IPS-18a (cell line): ENCODE results near the gene NRARP.

Experiments
- H3K27ac ChIP-seq: one replicate; pipeline ENCODE4 v1.5.1; 2013; ENCODE audit warnings: low read length
- H3K27me3 ChIP-seq: one replicate; pipeline ENCODE4 v1.6.1; 2013; ENCODE audit warnings: mild to moderate bottlenecking, low read length; ENCODE audit not compliant: control insufficient read depth, insufficient read depth
- H3K36me3 ChIP-seq: one replicate; pipeline ENCODE4 v1.6.1; 2013; ENCODE audit warnings: low read depth, low read length; ENCODE audit not compliant: control insufficient read depth
- H3K4me1 ChIP-seq: one replicate; pipeline ENCODE4 v1.6.1; 2013; ENCODE audit warnings: low read depth, low read length; ENCODE audit not compliant: control insufficient read depth
- H3K4me3 ChIP-seq: one replicate; pipeline ENCODE4 v1.5.1; 2013; ENCODE audit warnings: low read length
- H3K9ac ChIP-seq: one replicate; pipeline ENCODE4 v1.6.1; 2013; ENCODE audit warnings: mild to moderate bottlenecking, low read length, moderate library complexity
- H3K9me3 ChIP-seq: one replicate; pipeline ENCODE4 v1.6.1; 2013; ENCODE audit warnings: low read depth, low read length; ENCODE audit not compliant: control insufficient read depth

The NRARP gene

DNA sequence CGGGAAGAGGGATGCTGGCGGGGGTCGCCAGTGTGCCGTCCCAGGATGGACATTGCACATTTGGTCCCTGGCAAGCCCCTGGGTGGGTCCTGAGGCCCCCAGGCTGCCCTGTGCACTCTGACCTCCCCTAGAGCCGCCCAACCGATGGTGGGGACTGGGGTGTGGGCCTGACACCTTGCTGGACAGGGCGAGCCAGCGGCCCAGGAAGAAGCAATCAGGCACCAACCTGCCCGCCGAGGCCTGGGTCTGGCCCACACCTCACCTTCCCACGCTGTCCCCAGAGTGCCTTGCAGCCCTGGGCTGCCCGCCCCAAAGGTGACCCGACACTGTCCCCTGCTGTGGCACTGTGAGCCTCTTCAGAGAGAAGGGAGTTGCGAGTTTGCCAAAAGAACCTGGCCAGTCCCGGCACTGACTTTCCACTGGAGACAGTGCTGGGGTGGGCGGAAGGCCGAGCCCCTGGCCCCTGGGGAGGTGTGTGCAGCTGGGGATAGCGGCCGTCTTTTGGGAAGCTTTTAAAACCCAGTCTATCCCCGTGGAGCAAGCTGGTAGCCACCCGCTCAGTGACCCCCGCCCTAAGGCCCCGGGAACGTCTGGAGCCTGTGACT, 12.0 kb upstream of the NRARP start:
- Histone ChIP-seq H3K4me3 (no peak overlapping the region), H3K9me3 (no peaks in the 10 kb centered on the region), H3K36me3 (no peaks in the 10 kb centered on the region), H3K27me3 (no peaks in the 10 kb centered on the region), H3K27ac (no peak overlapping the region), H3K4me1 (peaks cover 2% of the 10 kb centered on the region), H3K9ac (no peak overlapping the region)

DNA sequence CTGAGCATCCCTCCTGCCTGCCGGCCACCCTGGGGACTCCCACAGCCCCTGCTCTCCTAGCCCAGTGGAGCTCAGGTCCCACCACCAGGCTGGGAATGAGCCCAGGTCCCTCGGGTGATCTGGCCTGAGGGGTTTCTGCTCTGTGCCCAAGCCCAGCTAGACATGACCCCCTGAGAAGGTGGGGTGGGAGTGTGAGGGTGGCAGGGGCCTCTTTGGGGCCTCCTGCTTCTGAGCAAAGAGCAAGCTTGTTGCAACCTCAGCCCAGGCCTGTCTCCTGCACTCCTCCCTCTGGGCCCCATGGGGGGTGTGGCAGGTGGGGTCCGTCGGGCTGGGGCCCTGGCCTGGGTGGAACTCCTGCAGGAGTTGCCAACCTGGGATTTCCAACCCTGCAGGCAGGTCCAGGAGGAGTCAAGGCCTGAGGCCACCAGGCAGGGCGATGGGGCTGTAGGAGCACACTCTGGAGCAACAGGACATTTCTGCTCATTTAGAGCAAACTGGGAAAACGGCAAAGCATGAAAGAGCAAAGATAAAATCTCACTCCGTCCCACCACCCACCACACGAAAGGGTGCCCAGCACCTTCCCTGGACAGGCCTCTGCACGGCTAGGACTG, 11.4 kb upstream of the NRARP start:
- Histone ChIP-seq H3K27me3 (no peaks in the 10 kb centered on the region), H3K9ac (no peak overlapping the region), H3K27ac (no peak overlapping the region), H3K36me3 (no peaks in the 10 kb centered on the region), H3K4me3 (no peak overlapping the region), H3K9me3 (no peaks in the 10 kb centered on the region), H3K4me1 (peaks cover 2% of the 10 kb centered on the region)

DNA sequence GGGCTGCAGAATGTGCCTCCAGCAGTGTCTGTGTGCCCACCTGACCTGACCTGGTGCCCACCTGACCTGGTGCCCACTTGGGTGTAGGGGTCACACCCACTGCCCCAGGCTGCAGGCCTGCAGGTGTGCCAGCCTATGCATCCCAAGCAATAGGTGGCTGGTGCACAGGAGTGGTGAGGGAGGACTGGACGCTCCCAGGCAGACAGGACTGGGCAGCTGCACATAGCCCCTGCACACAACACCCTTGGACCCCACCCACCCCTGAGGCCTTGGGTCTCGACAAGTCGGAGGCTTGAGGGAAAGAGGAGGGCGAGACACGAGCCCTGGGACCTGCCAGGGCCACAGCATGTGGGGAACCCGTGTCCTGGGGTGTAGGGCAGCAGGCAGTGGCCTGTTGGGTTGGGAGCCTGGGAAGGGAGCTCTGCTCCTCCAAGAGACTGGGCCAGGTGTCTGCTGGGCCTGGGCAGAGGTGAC, 10.8 kb upstream of the NRARP start:
- no peaks in the 10 kb centered on the region for H3K9me3 ChIP-seq
- H3K27me3 ChIP-seq: no peaks in the 10 kb centered on the region
- H3K9ac ChIP-seq: no peak overlapping the region
- H3K36me3 ChIP-seq: no peaks in the 10 kb centered on the region
- H3K27ac ChIP-seq: no peak overlapping the region
- peaks cover 2% of the 10 kb centered on the region for H3K4me1 ChIP-seq
- H3K4me3 ChIP-seq: no peak overlapping the region

DNA sequence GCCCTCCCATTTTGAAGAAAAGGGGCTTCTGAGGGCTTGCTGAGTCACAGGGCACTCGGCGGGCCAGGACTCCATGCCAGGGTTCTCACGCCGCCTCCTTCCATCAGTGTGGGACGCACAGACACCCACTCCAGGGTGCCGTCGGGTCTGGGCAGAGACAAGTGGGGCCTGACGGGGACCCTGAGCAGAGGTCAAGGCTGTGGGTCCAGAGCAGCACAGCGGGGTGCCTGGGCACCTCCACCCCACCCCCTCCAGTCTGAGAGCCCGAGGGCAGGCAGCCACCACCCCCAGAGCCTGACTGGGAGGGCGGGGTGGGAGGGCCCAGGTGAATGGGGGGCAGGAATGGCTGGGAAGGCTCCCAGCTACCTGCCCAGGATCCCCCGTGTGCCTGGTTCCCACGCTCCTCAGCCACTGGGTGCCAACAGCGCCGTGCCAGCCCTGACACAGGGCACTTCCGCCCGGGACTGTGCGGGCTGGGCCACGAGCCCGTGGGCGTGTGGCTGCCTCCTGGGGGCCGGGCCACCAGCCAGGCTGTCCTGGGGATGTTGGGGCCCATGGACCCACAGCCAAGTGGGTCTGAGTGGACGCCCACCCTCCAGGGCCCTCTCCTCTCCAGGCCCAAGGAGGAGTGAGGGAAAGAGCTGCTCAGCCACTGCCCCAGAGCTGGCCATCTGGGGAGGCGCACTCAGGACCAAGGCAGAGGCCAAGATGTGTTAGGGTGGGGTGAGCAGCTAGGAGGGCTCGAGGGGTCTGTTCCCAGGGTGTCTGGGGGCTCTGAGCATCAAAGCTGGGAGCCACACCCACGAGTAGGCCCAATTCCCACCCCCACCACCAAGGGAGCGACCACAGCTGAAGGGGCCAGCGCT, 10.1 kb upstream of the NRARP start:
- Histone ChIP-seq H3K9me3 (no peaks in the 10 kb centered on the region), H3K4me1 (peaks cover 2% of the 10 kb centered on the region), H3K4me3 (no peak overlapping the region), H3K9ac (no peak overlapping the region), H3K27me3 (no peaks in the 10 kb centered on the region), H3K36me3 (no peaks in the 10 kb centered on the region), H3K27ac (no peak overlapping the region)

DNA sequence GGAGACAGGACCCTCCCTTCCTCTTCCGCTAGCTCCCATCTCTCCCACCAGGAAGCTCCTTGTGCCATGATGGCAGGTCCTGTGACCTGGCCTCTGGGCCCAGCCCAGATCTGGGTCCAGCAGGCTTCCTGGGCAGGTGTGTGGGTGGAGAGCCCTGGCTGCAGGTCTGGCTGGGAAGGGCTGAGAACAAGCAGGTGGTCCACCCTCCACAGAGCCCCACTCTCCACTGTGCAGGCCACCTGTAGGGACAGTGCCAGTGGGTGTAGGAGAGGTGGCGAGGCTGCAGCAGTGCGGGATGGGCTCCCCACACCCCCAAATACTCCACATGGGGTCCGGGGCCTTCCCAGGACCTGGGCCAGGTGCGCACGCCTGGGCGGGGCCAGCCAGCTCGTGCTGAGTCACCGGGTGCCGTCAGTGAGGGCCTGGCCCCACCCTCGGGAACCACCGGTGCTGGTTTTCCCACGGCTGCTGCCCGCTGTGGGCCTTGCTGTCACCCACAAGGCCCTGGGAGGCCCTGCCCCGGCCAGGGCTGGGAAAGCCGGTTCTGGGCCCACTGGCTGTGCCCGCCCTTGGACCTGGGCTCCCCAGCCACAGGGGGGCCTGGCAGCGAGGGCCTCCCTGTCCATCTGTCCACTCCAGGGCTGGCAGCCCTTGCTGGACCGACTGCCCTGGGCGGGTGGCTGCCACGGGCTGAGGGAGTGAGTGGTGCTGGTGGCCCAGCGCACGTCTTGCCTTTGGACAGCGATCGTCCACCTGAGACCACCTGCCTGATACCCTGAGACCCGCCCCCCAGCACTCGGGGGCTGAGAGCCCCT, 9.3 kb upstream of the NRARP start:
- Histone ChIP-seq H3K9me3 (no peaks in the 10 kb centered on the region), H3K4me3 (no peak overlapping the region), H3K9ac (no peak overlapping the region), H3K27ac (no peak overlapping the region), H3K36me3 (no peaks in the 10 kb centered on the region), H3K27me3 (no peaks in the 10 kb centered on the region), H3K4me1 (peaks cover 3% of the 10 kb centered on the region)

DNA sequence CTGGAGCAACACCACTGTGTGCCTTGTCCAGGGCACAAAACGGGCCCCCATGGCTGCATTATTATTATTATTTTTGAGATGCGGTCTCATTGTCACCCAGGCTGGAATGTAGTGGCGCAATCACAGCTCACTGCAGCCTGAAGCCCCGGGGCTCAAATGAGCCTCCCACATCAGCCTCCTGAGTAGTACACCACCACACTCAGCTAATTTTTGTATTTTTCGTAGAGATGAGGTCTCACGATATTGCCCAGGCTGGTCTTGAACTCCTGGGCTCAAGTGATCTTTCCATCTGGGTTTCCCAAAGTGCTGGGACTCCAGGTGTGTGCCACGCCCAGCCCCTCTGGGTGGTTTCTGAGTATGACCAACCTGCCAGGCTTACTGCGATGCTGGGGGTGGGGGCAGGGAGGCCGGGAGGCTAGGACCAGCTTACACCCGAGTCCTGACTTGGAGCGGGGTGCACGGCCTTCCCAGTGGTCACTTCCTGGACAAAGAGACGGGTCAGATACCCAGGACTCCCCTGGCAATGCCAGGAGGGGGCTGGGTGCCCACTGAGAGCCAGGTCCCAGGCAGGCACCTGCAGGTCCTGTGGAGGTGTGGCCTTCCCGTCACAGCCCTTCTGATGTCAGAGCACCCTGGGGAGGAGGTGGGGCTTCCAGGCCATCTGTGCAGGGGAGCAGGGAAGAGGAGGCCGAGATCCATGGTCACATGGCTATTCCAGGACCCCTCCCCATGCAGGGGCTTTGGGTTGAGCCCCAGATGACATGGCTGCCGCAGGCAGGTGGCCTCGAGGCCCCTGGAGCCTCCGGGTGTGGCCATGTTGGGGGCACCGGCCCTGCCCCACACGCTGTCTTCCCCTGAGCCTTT, 8.3 kb upstream of the NRARP start:
- Histone ChIP-seq H3K9ac (no peak overlapping the region), H3K27ac (no peak overlapping the region), H3K27me3 (no peaks in the 10 kb centered on the region), H3K4me1 (peaks cover 11% of the 10 kb centered on the region), H3K36me3 (no peaks in the 10 kb centered on the region), H3K4me3 (no peak overlapping the region), H3K9me3 (no peaks in the 10 kb centered on the region)

DNA sequence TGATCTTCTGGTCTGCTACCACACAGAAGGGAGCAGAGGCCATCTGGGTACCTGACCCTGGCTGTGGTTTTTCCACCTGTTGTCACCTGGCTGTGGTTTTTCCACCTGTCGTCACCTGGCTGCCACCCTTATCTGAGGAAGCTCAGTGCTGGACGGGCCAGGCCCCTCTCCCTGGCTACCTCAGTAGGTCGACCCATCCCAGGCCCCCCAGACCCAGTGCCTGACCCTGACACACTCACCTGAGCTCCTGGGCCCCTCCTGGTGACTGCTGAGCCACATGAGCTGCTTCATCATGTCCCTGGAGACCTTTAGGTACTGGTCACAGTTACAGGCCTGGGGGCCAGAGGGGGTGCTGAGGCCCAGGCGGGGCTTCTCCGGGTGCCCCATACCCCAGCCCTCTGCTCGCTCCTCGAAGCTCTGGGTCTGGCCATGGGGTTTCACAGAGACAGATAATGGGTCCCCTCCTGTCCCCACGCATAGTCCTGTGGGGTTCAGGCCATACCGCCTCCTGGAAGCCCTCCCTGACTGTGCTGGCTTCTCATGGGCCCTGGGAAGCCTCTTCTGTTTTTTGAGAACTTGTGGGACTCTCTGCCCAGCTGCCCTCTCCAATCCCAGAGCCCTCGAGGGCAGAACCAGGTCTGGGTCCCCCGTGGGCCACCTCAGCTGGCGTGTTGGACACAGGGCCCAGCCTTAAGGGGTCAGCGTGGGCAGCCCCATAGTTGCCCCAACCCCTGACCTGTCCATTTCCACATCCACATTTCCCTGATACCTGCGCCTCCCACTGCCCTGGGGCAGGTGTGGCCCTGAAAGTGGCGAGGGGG, 7.5 kb upstream of the NRARP start:
- Histone ChIP-seq H3K27me3 (no peaks in the 10 kb centered on the region), H3K9me3 (no peaks in the 10 kb centered on the region), H3K36me3 (no peaks in the 10 kb centered on the region), H3K27ac (no peak overlapping the region), H3K4me3 (no peak overlapping the region), H3K9ac (no peak overlapping the region), H3K4me1 (peaks cover 12% of the 10 kb centered on the region)

DNA sequence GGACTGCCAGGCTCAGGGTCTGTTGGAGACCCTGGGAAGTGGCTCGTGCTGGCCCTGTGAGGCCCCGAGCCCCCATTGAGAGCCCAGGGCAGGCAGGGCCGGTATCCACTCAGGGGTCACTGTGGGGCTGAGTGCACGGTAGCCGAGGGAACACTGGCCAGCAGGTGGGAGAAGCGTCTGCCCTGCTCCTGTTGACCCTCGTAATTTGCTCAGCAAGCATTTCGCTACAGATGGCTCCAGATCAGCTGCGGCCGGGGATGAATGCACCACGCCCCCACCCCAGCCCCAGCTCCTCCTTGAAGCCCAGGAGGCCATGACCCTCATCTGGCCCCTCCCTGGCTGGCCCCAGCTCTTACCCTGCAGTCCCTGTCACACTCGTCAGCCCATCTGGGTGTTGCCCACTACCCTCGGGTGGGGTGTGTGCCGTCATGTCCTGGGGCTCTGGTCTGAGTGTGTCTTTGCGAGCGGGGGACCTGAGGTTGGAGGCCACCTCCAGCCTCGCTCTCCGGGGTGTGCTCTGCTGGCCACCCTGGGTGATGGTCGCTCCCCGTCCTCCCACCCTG, 6.1 kb upstream of the NRARP start:
- no peak overlapping the region for H3K27ac ChIP-seq
- no peaks in the 10 kb centered on the region for H3K36me3 ChIP-seq
- H3K27me3 ChIP-seq: peaks cover 9% of the 10 kb centered on the region
- H3K9me3 ChIP-seq: no peaks in the 10 kb centered on the region
- H3K4me1 ChIP-seq: peaks cover 17% of the 10 kb centered on the region
- no peak overlapping the region for H3K4me3 ChIP-seq
- no peak overlapping the region for H3K9ac ChIP-seq

DNA sequence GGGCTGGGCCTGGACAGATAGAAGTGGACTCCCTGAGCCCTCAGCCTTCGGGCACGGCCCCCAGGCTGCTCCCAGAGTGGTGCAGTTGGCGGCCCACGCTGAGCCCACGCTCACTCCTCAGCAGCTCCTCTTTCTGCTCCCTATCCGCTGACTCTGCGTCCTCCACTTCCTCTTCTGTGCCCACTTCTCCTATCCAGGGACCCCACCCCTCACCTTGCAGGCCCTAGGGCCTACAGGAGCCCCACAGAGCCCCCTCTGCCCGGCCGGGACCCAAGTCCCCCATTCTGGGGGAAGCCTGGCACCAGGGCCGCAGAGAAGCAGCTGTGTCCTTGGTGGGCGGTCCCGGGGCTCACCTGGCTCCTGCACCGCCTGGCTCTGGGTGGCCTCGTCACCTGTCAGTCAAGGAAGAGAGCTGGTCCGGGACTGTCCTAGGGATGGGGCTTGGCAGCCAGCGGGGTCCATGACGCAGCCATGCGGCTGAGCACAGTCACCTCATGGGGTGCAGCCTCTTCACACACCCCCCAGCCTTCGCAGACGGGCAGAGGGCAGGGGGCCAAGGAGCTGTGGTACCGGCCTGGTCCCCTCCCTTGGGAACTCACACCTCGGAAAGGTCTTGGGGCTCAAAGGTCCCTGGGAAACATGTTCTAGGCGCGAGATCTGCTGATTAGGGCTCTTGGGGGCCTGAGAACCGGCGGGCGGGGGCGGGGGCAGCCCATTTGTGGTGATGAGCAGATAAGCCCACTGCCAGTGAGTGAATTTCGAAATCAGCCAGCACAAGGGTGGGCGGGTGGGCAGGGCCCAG, 5.4 kb upstream of the NRARP start:
- peaks cover 16% of the 10 kb centered on the region for H3K27me3 ChIP-seq
- H3K4me3 ChIP-seq: no peak overlapping the region
- no peak overlapping the region for H3K27ac ChIP-seq
- H3K9ac ChIP-seq: no peak overlapping the region
- no peaks in the 10 kb centered on the region for H3K36me3 ChIP-seq
- H3K4me1 ChIP-seq: peaks cover 20% of the 10 kb centered on the region
- H3K9me3 ChIP-seq: no peaks in the 10 kb centered on the region
